CD4-positive, alpha-beta T cell treated with Interferon gamma for 1 hour (primary cell): Measurements from ENCODE around the gene NOTCH1.

Experiments used
- DNase-seq: peaks from one replicate; pipeline ENCODE4 v3.0.0-alpha.2; 2020

Gene NOTCH1

GRCh38 chr9:136530461-136531089, 15.3 kb downstream of the NOTCH1 start:
- no peak for DNase-seq

- DNase-seq, result no peak
Measured at GRCh38 chr9:136529516-136530460, 16.1 kb downstream of the NOTCH1 start.

GRCh38 chr9:136528716-136529341, 17.0 kb downstream of the NOTCH1 start:
- no peak for DNase-seq

GRCh38 chr9:136527721-136528710, 17.8 kb downstream of the NOTCH1 start:
- DNase-seq, result no peak

GRCh38 chr9:136527131-136527530, 18.7 kb downstream of the NOTCH1 start:
- DNase-seq, result no peak

GRCh38 chr9:136526625-136527066, 19.2 kb downstream of the NOTCH1 start:
- DNase-seq, result no peak

GRCh38 chr9:136525841-136526499, 19.9 kb downstream of the NOTCH1 start:
- DNase-seq, result no peak

- no peak for DNase-seq
Measured at GRCh38 chr9:136525207-136525606, 20.6 kb downstream of the NOTCH1 start.

GRCh38 chr9:136522314-136523237, 23.3 kb downstream of the NOTCH1 start:
- DNase-seq, result peak; percentile 66

- DNase-seq, result peak; percentile 73
Measured at GRCh38 chr9:136521537-136521936, 24.3 kb downstream of the NOTCH1 start.

GRCh38 chr9:136520053-136520540, 25.8 kb downstream of the NOTCH1 start:
- no peak for DNase-seq

GRCh38 chr9:136519263-136520052, 26.4 kb downstream of the NOTCH1 start:
- no peak for DNase-seq

- no peak for DNase-seq
Measured at GRCh38 chr9:136518623-136519022, 27.2 kb downstream of the NOTCH1 start.

GRCh38 chr9:136517950-136518349, 27.9 kb downstream of the NOTCH1 start:
- DNase-seq, result no peak

- no peak for DNase-seq
Measured at GRCh38 chr9:136517012-136517743, 28.7 kb downstream of the NOTCH1 start.

- DNase-seq, result no peak
Measured at GRCh38 chr9:136516191-136516654, 29.6 kb downstream of the NOTCH1 start.

- no peak for DNase-seq
Measured at GRCh38 chr9:136515276-136515675, 30.6 kb downstream of the NOTCH1 start.

- no peak for DNase-seq
Measured at GRCh38 chr9:136514022-136514714, 31.7 kb downstream of the NOTCH1 start.
